HEK293 (cell line): Measurements from ENCODE around the gene MEAK7.

Source experiments
- CTCF ChIP-seq: fragments of 450-650 bp; formaldehyde crosslinking; IDR thresholded peaks from 2 replicates; pipeline ENCODE4 v1.5.1; 2016; ENCODE audit warnings: missing biosample characterization, missing genetic modification characterization
- KLF16 ChIP-seq: fragments of 450-650 bp; formaldehyde crosslinking; IDR thresholded peaks from 2 replicates; pipeline ENCODE4 v1.5.1; 2017; ENCODE audit warnings: missing biosample characterization, missing genetic modification characterization
- RBAK ChIP-seq: fragments of 450-650 bp; formaldehyde crosslinking; IDR thresholded peaks from 2 replicates; pipeline ENCODE4 v1.5.1; 2016; ENCODE audit warnings: missing biosample characterization, missing genetic modification characterization
- ZNF138 ChIP-seq: fragments of 450-650 bp; formaldehyde crosslinking; IDR thresholded peaks from 2 replicates; pipeline ENCODE4 v1.5.1; 2016; ENCODE audit warnings: missing biosample characterization, missing genetic modification characterization, borderline replicate concordance
- ZNF362 ChIP-seq: fragments of 450-650 bp; formaldehyde crosslinking; IDR thresholded peaks from 2 replicates; pipeline ENCODE4 v1.5.1; 2016; ENCODE audit warnings: missing biosample characterization, missing genetic modification characterization
- ZNF621 ChIP-seq: fragments of 450-650 bp; formaldehyde crosslinking; IDR thresholded peaks from 2 replicates; pipeline ENCODE4 v1.5.1; 2017; ENCODE audit warnings: missing biosample characterization, missing genetic modification characterization
- ZNF830 ChIP-seq: fragments of 450-650 bp; IDR thresholded peaks from 2 replicates; pipeline ENCODE4 v1.5.0; 2018; ENCODE audit warnings: missing biosample characterization, missing genetic modification characterization, low read depth, mild to moderate bottlenecking, moderate library complexity

DNA sequence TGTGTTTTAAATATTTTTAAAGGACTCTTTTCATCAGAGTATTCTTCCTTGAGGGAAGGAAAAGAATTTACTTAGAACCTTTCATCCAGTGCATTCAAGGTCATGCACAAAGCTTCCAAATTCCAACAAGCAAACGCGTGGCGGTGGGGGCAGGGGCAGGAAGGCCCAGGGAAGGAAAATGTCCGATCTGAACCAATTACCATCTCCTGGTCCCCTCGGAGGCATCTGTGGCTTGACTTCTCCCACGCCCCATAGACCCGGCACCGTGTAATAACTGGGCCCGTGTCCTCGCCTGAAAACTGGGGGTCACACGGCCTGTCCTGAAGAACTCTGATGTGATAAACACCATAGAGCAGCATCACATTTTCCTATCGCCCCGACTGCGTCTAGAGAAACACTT lies 18.3 kb downstream of the MEAK7 start:
- TF ChIP-seq KLF16 (tag by site-specific recombination) = no peak
- no peak for TF ChIP-seq ZNF362 (tag by site-specific recombination)
- no peak for TF ChIP-seq CTCF (tag by site-specific recombination)
- no peak for TF ChIP-seq ZNF830
- no peak for TF ChIP-seq ZNF138 (tag by site-specific recombination)
- TF ChIP-seq RBAK = no peak
- TF ChIP-seq ZNF621 (tag by site-specific recombination) = no peak
